ENCODE results near the gene HAP1.

DNA sequence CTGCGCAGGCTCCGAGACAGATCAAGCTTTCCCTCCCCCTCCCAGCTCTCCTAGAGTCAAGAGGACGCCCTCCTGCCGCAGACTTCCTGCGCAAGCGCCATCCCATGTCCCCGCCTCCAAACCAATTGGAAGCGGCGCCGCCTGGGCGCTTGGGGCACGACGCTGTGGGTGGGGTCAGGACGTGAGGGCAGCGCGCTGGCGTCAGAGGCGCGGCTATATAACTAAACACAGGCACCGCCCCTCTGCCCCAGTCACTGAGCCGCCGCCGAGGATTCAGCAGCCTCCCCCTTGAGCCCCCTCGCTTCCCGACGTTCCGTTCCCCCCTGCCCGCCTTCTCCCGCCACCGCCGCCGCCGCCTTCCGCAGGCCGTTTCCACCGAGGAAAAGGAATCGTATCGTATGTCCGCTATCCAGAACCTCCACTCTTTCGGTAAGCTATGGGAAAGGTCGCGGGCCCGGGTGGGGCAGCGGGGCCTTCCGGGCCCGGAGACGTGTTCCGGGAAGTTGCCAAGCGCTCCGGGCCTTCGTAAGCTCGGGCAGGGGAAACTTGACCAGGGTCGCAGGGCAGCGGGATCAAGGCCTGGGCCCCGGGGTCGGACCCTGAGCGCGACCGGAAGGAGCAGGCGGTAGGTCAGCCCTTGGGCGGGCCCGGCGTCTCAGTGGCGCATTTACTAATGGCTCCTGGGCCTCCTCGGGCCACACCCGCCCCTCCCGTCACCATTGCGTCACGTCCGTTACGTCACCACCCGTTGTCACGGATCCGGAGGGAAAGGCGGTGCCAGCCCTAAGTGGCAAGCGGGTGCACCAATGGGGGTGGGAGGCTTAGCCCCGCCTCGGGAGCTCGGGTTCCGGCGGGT lies 45.6 kb downstream of the HAP1 start, which contains the start of gene EIF1:
- TF ChIP-seq POLR2A (IDR thresholded peaks at IDR 0.05) = peak; percentile 100
- TF ChIP-seq, protein P1, sequence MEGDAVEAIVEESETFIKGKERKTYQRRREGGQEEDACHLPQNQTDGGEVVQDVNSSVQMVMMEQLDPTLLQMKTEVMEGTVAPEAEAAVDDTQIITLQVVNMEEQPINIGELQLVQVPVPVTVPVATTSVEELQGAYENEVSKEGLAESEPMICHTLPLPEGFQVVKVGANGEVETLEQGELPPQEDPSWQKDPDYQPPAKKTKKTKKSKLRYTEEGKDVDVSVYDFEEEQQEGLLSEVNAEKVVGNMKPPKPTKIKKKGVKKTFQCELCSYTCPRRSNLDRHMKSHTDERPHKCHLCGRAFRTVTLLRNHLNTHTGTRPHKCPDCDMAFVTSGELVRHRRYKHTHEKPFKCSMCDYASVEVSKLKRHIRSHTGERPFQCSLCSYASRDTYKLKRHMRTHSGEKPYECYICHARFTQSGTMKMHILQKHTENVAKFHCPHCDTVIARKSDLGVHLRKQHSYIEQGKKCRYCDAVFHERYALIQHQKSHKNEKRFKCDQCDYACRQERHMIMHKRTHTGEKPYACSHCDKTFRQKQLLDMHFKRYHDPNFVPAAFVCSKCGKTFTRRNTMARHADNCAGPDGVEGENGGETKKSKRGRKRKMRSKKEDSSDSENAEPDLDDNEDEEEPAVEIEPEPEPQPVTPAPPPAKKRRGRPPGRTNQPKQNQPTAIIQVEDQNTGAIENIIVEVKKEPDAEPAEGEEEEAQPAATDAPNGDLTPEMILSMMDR (IDR thresholded peaks at IDR 0.05 in 4 of 5, conservative IDR thresholded peaks at IDR 0.05 in 1 of 5) = no peak
